Panc1 (cell line): ENCODE data around the gene SEPTIN8. TPM values are rescaled to one million over a fixed set of nuclear protein-coding genes. Genes with fewer than 3 reads are reported as not detected.

Source experiments
- ATAC-seq: fragments of 200-7000 bp; cut with Tn5 transposase; 2 replicates; pipeline ENCODE4 v1.9.1; 2020; ENCODE audit warnings: mild to moderate bottlenecking, moderate library complexity
- BruUV-seq: library from RNA; stranded (reverse); fragments of 400-500 nt; replicated peaks from 2 replicates; lab custom pipeline; 2021; lab: Mats Ljungman, UMichigan
- CTCF ChIA-PET: fragments of 300-600 bp; sonication (Branson Sonifier 250); formaldehyde crosslinking; loops from one replicate; lab custom pipeline; 2022; ENCODE audit warnings: antibody characterized with exemption; lab: Charles Lee
- POLR2A ChIA-PET: fragments of 300-600 bp; sonication (Branson Sonifier 250); formaldehyde crosslinking; loops from one replicate; lab custom pipeline; 2022; ENCODE audit warnings: antibody characterized with exemption; lab: Charles Lee
- DNase-seq: peaks from one replicate; pipeline ENCODE4 v3.0.0-alpha.2; 2010; ENCODE audit warnings: low read depth, low spot score
- H3K27ac ChIP-seq: 2 replicates; pipeline ENCODE4 v1.5.1; 2011; ENCODE audit warnings: mild to moderate bottlenecking, low read length, inconsistent platforms
- H3K27me3 ChIP-seq: fragments of 200-500 bp; sonication (Bioruptor generic); 2 replicates; pipeline ENCODE4 v1.6.0; 2014; ENCODE audit warnings: low read length, inconsistent platforms; ENCODE audit not compliant: control insufficient read depth, insufficient read depth
- H3K36me3 ChIP-seq: fragments of 200-500 bp; sonication (Bioruptor generic); 2 replicates; pipeline ENCODE4 v1.5.1; 2014; ENCODE audit warnings: inconsistent platforms, mild to moderate bottlenecking, low read length, moderate library complexity; ENCODE audit not compliant: control insufficient read depth, insufficient read depth
- H3K4me1 ChIP-seq: 2 replicates; pipeline ENCODE4 v1.5.1; 2011; ENCODE audit warnings: inconsistent platforms, mild to moderate bottlenecking, low read length, moderate library complexity; ENCODE audit not compliant: control insufficient read depth, insufficient read depth
- H3K4me3 ChIP-seq, 2 experiments: 2 replicates each; pipeline ENCODE4 v1.5.1; 2011 to 2012; ENCODE audit warnings: low read depth in 2 of 2, low read length in 2 of 2, mild to moderate bottlenecking in 2 of 2, inconsistent platforms in 1 of 2, moderate library complexity in 1 of 2
- H3K9me3 ChIP-seq: fragments of 200-500 bp; sonication (Bioruptor generic); 2 replicates; pipeline ENCODE4 v1.5.1; 2014; ENCODE audit warnings: low read depth, mild to moderate bottlenecking, inconsistent platforms, low read length, moderate library complexity; ENCODE audit not compliant: control insufficient read depth, insufficient read depth
- CTCF ChIP-seq: fragments of 450-650 bp; IDR thresholded peaks from 2 replicates; pipeline ENCODE4 v1.5.1; 2017; ENCODE audit warnings: mild to moderate bottlenecking
- POLR2AphosphoS5 ChIP-seq: IDR thresholded peaks from 2 replicates; pipeline ENCODE4 v1.6.1; 2012; ENCODE audit warnings: mild to moderate bottlenecking, low read depth, low read length, moderate library complexity
- REST ChIP-seq, 2 experiments: IDR thresholded peaks; 2 replicates each; pipeline ENCODE4 v1.6.1; 2011 to 2012; ENCODE audit warnings: low read depth in 2 of 2, control low read depth in 1 of 2, low read length in 1 of 2, mild to moderate bottlenecking in 1 of 2, moderate library complexity in 1 of 2; ENCODE audit not compliant: insufficient read depth in 1 of 2
- SIN3A ChIP-seq: IDR thresholded peaks from 2 replicates; pipeline ENCODE4 v1.6.1; 2012; ENCODE audit warnings: low read depth, mild to moderate bottlenecking, low read length, moderate library complexity, borderline replicate concordance; ENCODE audit not compliant: insufficient read depth
- TCF7L2 ChIP-seq: IDR thresholded peaks from 2 replicates; pipeline ENCODE4 v1.6.1; 2011; ENCODE audit warnings: mild to moderate bottlenecking, low read depth, low read length, inconsistent platforms
- in situ Hi-C: cut with HindIII; loops from 2 replicates; pipeline ENCODE4 v1.10.0; 2016; ENCODE audit warnings: low sequenced_read_pairs, low pct_unique_long_range_greater_than_20kb
- intact Hi-C: fragments of 100-400 bp; cut with micrococcal nuclease; formaldehyde crosslinking; loops from one replicate; pipeline ENCODE4 v1.10.0; 2022; ENCODE audit not compliant: unreplicated experiment
- total RNA-seq: library from RNA; stranded (reverse); gene quantifications from one replicate; pipeline ENCODE4 v1.2.1, GENCODE V29; 2021; ENCODE audit not compliant: unreplicated experiment

SEPTIN8 gene
- total RNA-seq, 1 experiment from 2014 or later, result 22.8 TPM

- TF ChIP-seq TCF7L2, result no peak
- no peak overlapping the region for H3K4me3 ChIP-seq
- no peaks in the 10 kb centered on the region for H3K27me3 ChIP-seq
- no peaks in the 10 kb centered on the region for H3K9me3 ChIP-seq
- H3K36me3 ChIP-seq, result peaks cover 4% of the 10 kb centered on the region; the same call in 1 of the 2 replicates
- DNase-seq (no peak), ATAC-seq (no peak)
- BruUV-seq, result no TSS peak
- H3K4me1 ChIP-seq, result no peaks in the 10 kb centered on the region
- in situ Hi-C loops (no loop called here), intact Hi-C loops (no loop called here)
- ChIA-PET CTCF (interaction anchor here (0.6 kb wide), 1 partner anchor 49 kb away, joined by 10 read pairs; the partner anchor contains the start of gene SOWAHA), POLR2A (no interaction called here)
- no peak overlapping the region for H3K27ac ChIP-seq
Measured at GRCh38 chr5:132763181-132764036, 13.6 kb downstream of the SEPTIN8 start.

GRCh38 chr5:132762246-132763000 is 14.6 kb downstream of the SEPTIN8 start:
- no peaks in the 10 kb centered on the region for H3K9me3 ChIP-seq
- intact Hi-C loops (no loop called here), in situ Hi-C loops (no loop called here)
- no peak for ATAC-seq
- no TSS peak for BruUV-seq
- no peaks in the 10 kb centered on the region for H3K4me1 ChIP-seq
- H3K27me3 ChIP-seq, result no peaks in the 10 kb centered on the region
- no peak for TF ChIP-seq CTCF
- no peak for TF ChIP-seq SIN3A
- TF ChIP-seq REST (IDR thresholded peaks at IDR 0.05; ENCODE audit: insufficient read depth in 1 of 2, low read depth in 2 of 2, low read length in 1 of 2), result no peak
- TF ChIP-seq TCF7L2, result no peak
- no peak for TF ChIP-seq POLR2AphosphoS5
- no peak overlapping the region for H3K27ac ChIP-seq
- ChIA-PET POLR2A (no interaction called here), CTCF (interaction anchor here (0.6 kb wide), 1 partner anchor 50 kb away, joined by 10 read pairs; the partner anchor contains the start of gene SOWAHA)
- H3K4me3 ChIP-seq, result no peak overlapping the region
- H3K36me3 ChIP-seq, result peaks cover 4% of the 10 kb centered on the region; the same call in 1 of the 2 replicates
- no peak for DNase-seq
